Aorta (tissue), 5 donors: ENCODE data around the gene HELQ. TPM values are rescaled to one million over a fixed set of nuclear protein-coding genes. Genes with fewer than 3 reads are reported as not detected.
"Not testable (repeated sequence)": the region's sequence is repeated elsewhere in the genome, so short reads cannot be mapped to it uniquely, and the experiment has no call there.

Experiments
- ATAC-seq: fragments of 200-7000 bp; cut with Tn5 transposase; one replicate; pipeline ENCODE4 v1.9.1; 2022; ENCODE audit warnings: moderate library complexity; ENCODE audit not compliant: low FRiP score
- DNase-seq, 2 donors: peaks; one replicate each; pipeline ENCODE4 v3.0.0-alpha.2; 2020
- H3K27ac ChIP-seq, 2 donors: one replicate each; pipeline ENCODE4 v1.5.1; 2013; ENCODE audit warnings: low read length in 2 of 2, mild to moderate bottlenecking in 2 of 2, moderate library complexity in 2 of 2, control low read depth in 1 of 2, inconsistent platforms in 1 of 2, low read depth in 1 of 2
- H3K27me3 ChIP-seq, 2 donors: one replicate each; pipeline ENCODE4 v1.6.1; 2013; ENCODE audit warnings: control low read depth in 1 of 2, low read length in 1 of 2, mild to moderate bottlenecking in 1 of 2, moderate library complexity in 1 of 2; ENCODE audit not compliant: insufficient read depth in 2 of 2, control insufficient read depth in 1 of 2
- H3K36me3 ChIP-seq, 2 donors: one replicate each; pipeline ENCODE4 v1.6.1; 2013; ENCODE audit warnings: control low read depth in 1 of 2, low read length in 1 of 2, mild to moderate bottlenecking in 1 of 2; ENCODE audit not compliant: insufficient read depth in 2 of 2, control insufficient read depth in 1 of 2
- H3K4me1 ChIP-seq, 2 donors: one replicate each; pipeline ENCODE4 v1.6.1; 2013; ENCODE audit warnings: low read length in 2 of 2, control low read depth in 1 of 2, mild to moderate bottlenecking in 1 of 2, moderate library complexity in 1 of 2; ENCODE audit not compliant: insufficient read depth in 2 of 2, control insufficient read depth in 1 of 2
- H3K4me3 ChIP-seq, 2 donors: one replicate each; pipeline ENCODE4 v1.5.1; 2013; ENCODE audit warnings: low read length in 2 of 2, control low read depth in 1 of 2, mild to moderate bottlenecking in 1 of 2
- H3K9me3 ChIP-seq: one replicate; pipeline ENCODE4 v1.6.1; 2013; ENCODE audit warnings: mild to moderate bottlenecking, low read length; ENCODE audit not compliant: control insufficient read depth
- WGBS, 2 donors: extraction: QIAGEN DNeasy Blood & Tissue Kit; methylation state at CpG; one replicate each; pipeline ENCODE4 v1.1.7; 2013; 5-methylcytosine and 5-hydroxymethylcytosine counted together
- intact Hi-C, 2 donors: fragments of 100-400 bp; cut with DNase I; formaldehyde crosslinking; loops; one replicate each; pipeline versions ENCODE4 v1.14.2 to v1.15.0; 2022
- long read RNA-seq, 2 donors: library from polyadenylated mRNA; unstranded; transcript quantifications; one replicate each; pipeline ENCODE4 v2.0.0, GENCODE V29; 2020 to 2021
- polyA plus RNA-seq, 2 donors: library from polyadenylated mRNA; stranded (reverse); fragments of 200-250 nt; gene quantifications; one replicate each; pipeline ENCODE4 v1.2.3, GENCODE V29; 2013
- total RNA-seq, 2 donors: library from RNA; stranded (reverse); fragmentation: NEBNext Ultra II Directional; extraction: Animal tissue kit (Norgen Biotek cat#: 25700); gene quantifications; one replicate each; pipeline ENCODE4 v1.2.1, GENCODE V29; 2021
- donor health status: healthy with polysubstance abuse.
- donor health status: Bipolar disorder and iron deficiency.
- donor health status: DM: no; HTN: no; CAD: no.
- donor health status: DM: no; HTN: no; CAD: no.
- donor health status: DM: yes; HTN: yes; CAD: no.

Gene HELQ, protein sequence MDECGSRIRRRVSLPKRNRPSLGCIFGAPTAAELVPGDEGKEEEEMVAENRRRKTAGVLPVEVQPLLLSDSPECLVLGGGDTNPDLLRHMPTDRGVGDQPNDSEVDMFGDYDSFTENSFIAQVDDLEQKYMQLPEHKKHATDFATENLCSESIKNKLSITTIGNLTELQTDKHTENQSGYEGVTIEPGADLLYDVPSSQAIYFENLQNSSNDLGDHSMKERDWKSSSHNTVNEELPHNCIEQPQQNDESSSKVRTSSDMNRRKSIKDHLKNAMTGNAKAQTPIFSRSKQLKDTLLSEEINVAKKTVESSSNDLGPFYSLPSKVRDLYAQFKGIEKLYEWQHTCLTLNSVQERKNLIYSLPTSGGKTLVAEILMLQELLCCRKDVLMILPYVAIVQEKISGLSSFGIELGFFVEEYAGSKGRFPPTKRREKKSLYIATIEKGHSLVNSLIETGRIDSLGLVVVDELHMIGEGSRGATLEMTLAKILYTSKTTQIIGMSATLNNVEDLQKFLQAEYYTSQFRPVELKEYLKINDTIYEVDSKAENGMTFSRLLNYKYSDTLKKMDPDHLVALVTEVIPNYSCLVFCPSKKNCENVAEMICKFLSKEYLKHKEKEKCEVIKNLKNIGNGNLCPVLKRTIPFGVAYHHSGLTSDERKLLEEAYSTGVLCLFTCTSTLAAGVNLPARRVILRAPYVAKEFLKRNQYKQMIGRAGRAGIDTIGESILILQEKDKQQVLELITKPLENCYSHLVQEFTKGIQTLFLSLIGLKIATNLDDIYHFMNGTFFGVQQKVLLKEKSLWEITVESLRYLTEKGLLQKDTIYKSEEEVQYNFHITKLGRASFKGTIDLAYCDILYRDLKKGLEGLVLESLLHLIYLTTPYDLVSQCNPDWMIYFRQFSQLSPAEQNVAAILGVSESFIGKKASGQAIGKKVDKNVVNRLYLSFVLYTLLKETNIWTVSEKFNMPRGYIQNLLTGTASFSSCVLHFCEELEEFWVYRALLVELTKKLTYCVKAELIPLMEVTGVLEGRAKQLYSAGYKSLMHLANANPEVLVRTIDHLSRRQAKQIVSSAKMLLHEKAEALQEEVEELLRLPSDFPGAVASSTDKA
- total RNA-seq (10 to 100 TPM; 11.6 to 17.0 TPM), polyA plus RNA-seq (1 to 10 TPM; 6.1 to 7.4 TPM)
- long read RNA-seq, donor 1, partial matches to known transcripts, result 17 of 31 reads
- long read RNA-seq, donor 1, other reads (novel, unspliced or antisense), result 7 of 31 reads
- long read RNA-seq, donor 2, partial matches to known transcripts, result 1 of 10 reads
- long read RNA-seq, donor 2, other reads (novel, unspliced or antisense), result 6 of 10 reads

DNA sequence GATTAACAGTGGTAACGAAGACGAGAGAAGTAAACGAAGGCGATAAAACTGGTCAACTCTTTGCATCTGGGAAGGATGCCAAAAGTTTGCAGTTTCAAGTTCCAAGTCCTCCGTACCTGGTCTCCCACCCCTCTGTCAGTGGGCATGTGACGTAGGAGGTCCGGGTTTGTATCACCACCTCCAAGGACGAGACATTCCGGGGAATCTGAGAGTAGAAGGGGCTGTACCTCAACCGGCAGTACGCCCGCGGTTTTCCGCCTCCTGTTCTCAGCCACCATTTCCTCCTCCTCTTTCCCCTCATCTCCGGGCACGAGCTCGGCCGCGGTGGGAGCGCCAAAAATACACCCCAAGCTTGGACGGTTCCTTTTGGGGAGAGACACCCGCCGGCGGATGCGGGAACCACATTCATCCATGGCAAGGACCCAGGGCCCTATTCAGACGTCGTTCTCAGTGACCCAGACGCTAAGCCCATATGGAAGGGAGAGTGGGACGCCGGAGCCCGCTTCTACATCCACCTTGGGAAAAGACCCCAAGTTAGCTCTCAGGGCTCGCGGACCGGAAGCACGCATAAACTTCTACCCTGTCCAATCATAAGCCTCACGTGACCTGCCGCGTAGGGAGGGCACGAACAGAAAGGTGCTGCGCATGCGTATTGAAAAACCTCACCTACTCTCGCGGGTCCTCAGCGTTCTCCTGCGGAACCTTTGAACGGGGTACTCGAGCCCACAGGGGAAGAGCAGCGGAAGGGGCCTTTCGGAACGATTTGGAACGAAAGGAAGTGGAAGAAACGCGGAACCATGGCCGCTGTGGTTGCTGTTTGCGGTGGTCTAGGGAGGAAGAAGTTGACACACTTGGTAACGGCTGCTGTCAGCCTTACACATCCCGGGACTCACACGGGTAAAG lies at the start of gene HELQ, which contains the start of gene MRPS18C:
HELQ (minus strand) TSS at position 543 of the 903 bp plus-strand sequence; CDS start at position 413, 130 bp downstream.
MRPS18C (plus strand) TSS at position 778 of the 903 bp plus-strand sequence; CDS start at position 798, 20 bp downstream.
- intact Hi-C loops, result loop anchor here (2.0 to 10.0 kb wide), 4 partner anchors 29 to 1081 kb away; partner anchors contain the start of genes COQ2 (in 2 of the 2), ABRAXAS1 (in 1 of the 2) and HNRNPD (in 1 of the 2)
- Histone ChIP-seq H3K27ac (peak within 1 kb of the TSS; percentile 71 to 95), H3K9me3 (no peaks in the 10 kb centered on the region), H3K36me3 (peaks cover 3 to 4% of the 10 kb centered on the region in 2 donors), H3K27me3 (no peaks in the 10 kb centered on the region), H3K4me1 (peaks cover 4 to 5% of the 10 kb centered on the region in 2 donors), H3K4me3 (peak within 1 kb of the TSS; percentile 93 to 96)
- DNase-seq (peak; percentile 96 to 98), ATAC-seq (peak; percentile 98)
- WGBS, 2 donors, result 0% methylated on average over 58 of the region's 58 CpGs

DNA sequence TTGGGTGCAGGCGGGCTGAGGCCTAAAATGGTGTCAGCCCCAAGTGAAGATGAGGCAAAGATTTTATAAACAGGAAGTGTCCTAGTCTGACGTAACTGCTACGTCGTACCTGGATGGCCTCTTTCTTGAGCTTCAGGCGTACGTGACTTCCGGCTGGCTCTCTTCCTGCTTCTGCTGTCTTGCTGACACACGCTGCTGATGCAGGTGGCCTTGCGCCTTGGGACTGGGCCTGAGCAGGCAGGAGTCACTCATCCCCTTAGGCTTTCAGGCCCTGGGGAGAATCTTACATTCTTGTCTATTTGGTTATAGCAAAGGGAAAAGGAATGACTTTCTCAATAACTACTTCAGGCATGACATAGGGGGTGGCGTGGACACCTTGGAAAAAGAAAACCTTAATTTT lies 49.4 kb upstream of the HELQ start:
- DNase-seq (no peak), ATAC-seq (no peak)
- WGBS, 2 donors, result 92 to 94% methylated on average over 10 of the region's 10 CpGs
- H3K27ac ChIP-seq, result no peak overlapping the region
- no peaks in the 10 kb centered on the region for H3K4me1 ChIP-seq
- intact Hi-C loops, result no loop called here
- H3K4me3 ChIP-seq, result no peak overlapping the region
- peaks cover 0 to 2% of the 10 kb centered on the region in 2 donors for H3K27me3 ChIP-seq
- no peaks in the 10 kb centered on the region for H3K9me3 ChIP-seq
- H3K36me3 ChIP-seq, result no peaks in the 10 kb centered on the region

DNA sequence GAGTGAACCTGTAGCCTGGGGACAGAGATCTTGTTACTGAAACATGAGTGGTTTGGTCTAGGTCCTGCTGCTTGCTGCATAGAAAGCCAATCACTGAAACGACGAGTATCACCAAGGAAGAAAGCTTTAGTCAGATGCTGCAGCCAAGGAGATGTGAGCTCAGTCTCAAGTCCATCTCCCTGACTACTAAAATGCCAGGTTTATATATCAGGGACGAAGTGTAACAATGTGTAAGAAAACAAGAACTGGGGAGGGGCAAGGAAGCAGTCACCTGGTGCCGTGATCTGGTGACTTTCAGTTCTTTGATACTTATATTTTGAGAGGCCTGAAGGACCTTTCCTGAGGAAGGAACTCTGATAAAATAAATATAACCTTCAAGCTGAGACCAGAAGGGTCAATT lies 48.9 kb upstream of the HELQ start:
- Histone ChIP-seq H3K4me3 (no peak overlapping the region), H3K36me3 (no peaks in the 10 kb centered on the region), H3K4me1 (no peaks in the 10 kb centered on the region), H3K27ac (no peak overlapping the region), H3K27me3 (peaks cover 0 to 2% of the 10 kb centered on the region in 2 donors), H3K9me3 (no peaks in the 10 kb centered on the region)
- ATAC-seq (no peak), DNase-seq (no peak)
- WGBS, 2 donors, result 54 to 63% methylated on average over 4 of the region's 4 CpGs
- intact Hi-C loops, result no loop called here

DNA sequence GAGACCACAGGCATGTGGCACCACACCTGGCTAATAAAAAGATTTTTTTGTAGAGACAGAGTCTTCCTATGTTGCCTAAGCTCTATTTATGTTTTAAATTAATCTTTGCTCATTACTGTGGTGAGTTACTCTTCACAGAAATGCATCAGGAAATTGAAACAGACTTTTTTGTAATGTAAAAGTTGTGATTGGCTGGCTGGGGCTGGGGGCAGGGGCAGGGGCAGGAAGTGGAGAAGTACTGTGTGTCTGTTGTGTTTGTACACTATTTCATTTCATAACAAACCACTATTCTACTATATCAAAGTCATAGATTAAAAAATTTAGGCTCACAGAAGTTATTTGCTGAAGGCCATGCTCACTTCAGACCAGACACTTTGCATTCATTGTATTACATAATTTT lies 48.4 kb upstream of the HELQ start:
- Histone ChIP-seq H3K9me3 (no peaks in the 10 kb centered on the region), H3K27me3 (peaks cover 0 to 2% of the 10 kb centered on the region in 2 donors), H3K27ac (no peak overlapping the region), H3K36me3 (no peaks in the 10 kb centered on the region), H3K4me3 (no peak overlapping the region), H3K4me1 (no peaks in the 10 kb centered on the region)
- no peak for DNase-seq
- intact Hi-C loops, result no loop called here
- ATAC-seq, result no peak

DNA sequence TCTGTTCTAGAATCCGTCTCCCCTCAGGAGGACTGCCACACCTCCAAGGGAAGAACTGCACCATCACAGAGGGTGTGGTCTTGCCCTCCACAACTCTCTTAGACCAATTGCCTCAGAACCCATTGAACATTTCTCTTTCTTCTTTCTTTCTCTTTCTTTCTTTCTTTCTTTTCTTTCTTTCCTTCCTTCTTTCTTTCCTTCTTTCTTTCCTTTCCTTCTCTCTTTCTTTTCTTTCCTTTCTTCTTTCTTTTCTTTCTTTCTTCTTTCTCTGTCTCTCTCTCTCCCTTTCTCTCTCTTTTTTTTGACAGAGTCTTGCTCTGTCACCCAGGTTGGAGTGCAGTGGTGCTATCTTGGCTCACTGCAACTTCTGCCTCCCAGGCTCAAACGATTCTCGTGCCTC lies 46.0 kb upstream of the HELQ start:
- DNase-seq, intact Hi-C loops, H3K4me1 ChIP-seq, H3K36me3 ChIP-seq, H3K4me3 ChIP-seq, ATAC-seq, H3K9me3 ChIP-seq, H3K27ac ChIP-seq, H3K27me3 ChIP-seq: not testable (repeated sequence)
- WGBS, 2 donors, result 88 to 90% methylated on average over 3 of the region's 3 CpGs

DNA sequence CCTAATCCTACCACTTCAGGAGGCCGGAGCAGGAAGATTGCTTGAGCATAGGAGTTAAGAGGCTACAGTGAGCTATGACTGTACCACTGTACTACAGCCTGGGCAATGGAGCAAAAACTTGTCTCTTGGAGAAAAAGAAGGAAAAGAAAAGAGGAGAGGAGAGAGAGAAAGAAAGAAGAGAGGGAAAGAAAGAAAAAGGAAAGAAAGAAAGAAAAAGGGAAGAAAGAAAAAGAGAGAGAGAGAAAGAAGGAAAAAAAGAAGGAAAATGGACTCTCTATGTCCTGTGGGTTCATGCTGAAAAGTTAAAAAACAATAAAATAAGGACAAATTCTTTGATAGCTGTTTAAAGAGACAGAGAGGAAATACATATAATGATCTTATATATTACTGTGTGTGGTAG lies 42.6 kb upstream of the HELQ start:
- DNase-seq, result no peak
- 89 to 93% methylated on average over 1 of the region's 1 CpG for WGBS, 2 donors
- intact Hi-C loops, result no loop called here
- Histone ChIP-seq H3K27ac (no peak overlapping the region), H3K27me3 (peaks cover 0 to 2% of the 10 kb centered on the region in 2 donors), H3K4me3 (no peak overlapping the region), H3K4me1 (no peaks in the 10 kb centered on the region), H3K9me3 (no peaks in the 10 kb centered on the region), H3K36me3 (no peaks in the 10 kb centered on the region)
- ATAC-seq, result no peak

DNA sequence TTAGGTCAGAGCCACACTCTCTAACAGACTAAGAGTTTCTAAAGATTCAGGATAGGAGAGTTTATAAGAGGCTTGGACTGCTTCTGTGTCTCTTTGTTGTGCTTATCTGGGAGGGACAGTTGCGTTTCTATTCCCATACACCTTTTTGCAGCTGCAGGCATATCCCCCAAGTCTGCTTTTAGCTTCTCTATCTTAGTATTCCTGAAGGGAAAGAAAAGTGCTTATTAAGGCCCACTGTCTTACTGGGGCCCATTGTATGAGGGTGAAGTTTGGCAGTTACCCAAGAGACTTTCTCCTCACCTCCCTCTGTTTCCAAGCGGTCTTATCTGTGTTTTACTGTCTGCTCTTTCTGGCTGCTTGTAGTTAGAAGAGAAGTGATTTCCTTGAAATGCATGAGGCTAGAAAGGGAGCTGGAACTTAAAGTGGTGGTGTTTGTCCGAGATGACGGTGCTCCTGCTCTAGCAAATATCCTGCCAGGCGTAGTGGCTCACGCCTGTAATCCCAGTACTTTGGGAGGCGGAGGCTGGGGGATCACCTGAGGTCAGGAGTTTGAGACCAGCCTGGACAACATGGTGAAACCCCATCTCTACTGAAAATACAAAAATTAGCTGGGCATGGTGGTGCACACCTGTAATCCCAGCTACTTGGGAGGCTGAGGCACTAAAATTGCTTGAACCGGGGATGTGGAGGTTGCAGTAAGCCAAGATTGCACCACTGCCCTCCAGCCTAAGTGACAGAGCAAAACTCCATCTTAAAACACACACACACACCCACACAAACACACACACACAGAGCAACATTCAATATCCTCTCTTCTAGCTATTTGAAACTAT lies 40.7 kb upstream of the HELQ start:
- H3K27me3 ChIP-seq, H3K27ac ChIP-seq, H3K4me1 ChIP-seq, H3K36me3 ChIP-seq, H3K4me3 ChIP-seq, intact Hi-C loops, DNase-seq, H3K9me3 ChIP-seq, ATAC-seq: not testable (repeated sequence)
- 85 to 88% methylated on average over 8 of the region's 8 CpGs for WGBS, 2 donors
